ENCODE results near the gene CEP112. TPM values are rescaled to one million over a fixed set of nuclear protein-coding genes. Genes with fewer than 3 reads are reported as not detected.

CEP112 gene
- total RNA-seq, 1 donor from 2014 or later, result 26.3 TPM

DNA sequence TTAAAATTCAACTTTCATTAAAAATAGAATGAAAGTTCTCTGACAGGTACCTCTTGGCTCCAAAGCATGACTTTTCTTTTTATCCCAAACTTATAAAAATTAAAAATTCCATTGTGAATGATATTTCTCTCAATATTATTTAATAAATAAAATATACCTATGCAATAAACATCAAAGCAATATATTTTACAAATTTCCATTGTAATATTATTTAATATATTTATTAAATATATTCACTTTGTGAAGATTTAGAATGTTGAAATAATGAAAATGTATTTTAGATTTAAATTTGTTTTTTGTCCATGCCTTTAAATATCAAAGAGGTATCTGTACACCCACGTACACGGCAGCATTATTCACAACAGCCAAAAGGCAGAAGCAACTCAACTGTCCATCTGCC lies 147.8 kb downstream of the CEP112 start:
- TF ChIP-seq, protein P1, sequence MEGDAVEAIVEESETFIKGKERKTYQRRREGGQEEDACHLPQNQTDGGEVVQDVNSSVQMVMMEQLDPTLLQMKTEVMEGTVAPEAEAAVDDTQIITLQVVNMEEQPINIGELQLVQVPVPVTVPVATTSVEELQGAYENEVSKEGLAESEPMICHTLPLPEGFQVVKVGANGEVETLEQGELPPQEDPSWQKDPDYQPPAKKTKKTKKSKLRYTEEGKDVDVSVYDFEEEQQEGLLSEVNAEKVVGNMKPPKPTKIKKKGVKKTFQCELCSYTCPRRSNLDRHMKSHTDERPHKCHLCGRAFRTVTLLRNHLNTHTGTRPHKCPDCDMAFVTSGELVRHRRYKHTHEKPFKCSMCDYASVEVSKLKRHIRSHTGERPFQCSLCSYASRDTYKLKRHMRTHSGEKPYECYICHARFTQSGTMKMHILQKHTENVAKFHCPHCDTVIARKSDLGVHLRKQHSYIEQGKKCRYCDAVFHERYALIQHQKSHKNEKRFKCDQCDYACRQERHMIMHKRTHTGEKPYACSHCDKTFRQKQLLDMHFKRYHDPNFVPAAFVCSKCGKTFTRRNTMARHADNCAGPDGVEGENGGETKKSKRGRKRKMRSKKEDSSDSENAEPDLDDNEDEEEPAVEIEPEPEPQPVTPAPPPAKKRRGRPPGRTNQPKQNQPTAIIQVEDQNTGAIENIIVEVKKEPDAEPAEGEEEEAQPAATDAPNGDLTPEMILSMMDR (IDR thresholded peaks at IDR 0.05; ENCODE audit: unreplicated experiment), result no peak
- peaks cover 4% of the 10 kb centered on the region for H3K36me3 Mint-ChIP-seq (ENCODE audit: low read depth, unreplicated experiment)
- H3K27me3 Mint-ChIP-seq (ENCODE audit: unreplicated experiment), result peaks cover 1% of the 10 kb centered on the region
- DNase-seq (ENCODE audit: low spot score), result no peak
- H3K9me3 Mint-ChIP-seq (ENCODE audit: unreplicated experiment), result no peaks in the 10 kb centered on the region
- no peaks in the 10 kb centered on the region for H3K4me1 Mint-ChIP-seq (ENCODE audit: unreplicated experiment)
- no peak overlapping the region for H3K4me3 Mint-ChIP-seq (ENCODE audit: unreplicated experiment)
- H3K27ac Mint-ChIP-seq (ENCODE audit: unreplicated experiment), result no peak overlapping the region

DNA sequence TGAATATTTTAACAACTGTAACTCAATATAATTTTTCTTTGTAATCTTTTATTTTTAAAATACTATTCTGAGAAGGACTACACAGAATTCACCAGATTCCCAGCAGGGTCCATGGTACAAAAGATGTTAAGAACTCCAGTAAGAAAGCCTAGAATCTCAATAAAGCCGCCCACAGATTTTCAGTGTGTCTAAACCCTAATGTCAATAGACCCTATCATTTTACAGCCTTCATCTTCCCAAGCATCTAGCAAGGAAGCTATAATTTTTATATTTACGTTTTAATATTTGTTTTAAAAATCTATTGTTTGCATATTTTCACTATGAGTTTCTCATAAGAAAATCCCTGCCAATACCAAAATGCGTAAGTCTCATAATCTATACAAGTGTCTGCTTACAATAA lies 148.5 kb downstream of the CEP112 start:
- TF ChIP-seq, protein P1 (IDR thresholded peaks at IDR 0.05; ENCODE audit: unreplicated experiment), result no peak
- H3K9me3 Mint-ChIP-seq (ENCODE audit: unreplicated experiment), result no peaks in the 10 kb centered on the region
- no peak for DNase-seq (ENCODE audit: low spot score)
- H3K4me1 Mint-ChIP-seq (ENCODE audit: unreplicated experiment), result no peaks in the 10 kb centered on the region
- H3K27ac Mint-ChIP-seq (ENCODE audit: unreplicated experiment), result no peak overlapping the region
- H3K36me3 Mint-ChIP-seq (ENCODE audit: low read depth, unreplicated experiment), result peaks cover 4% of the 10 kb centered on the region
- no peak overlapping the region for H3K4me3 Mint-ChIP-seq (ENCODE audit: unreplicated experiment)
- peaks cover 1% of the 10 kb centered on the region for H3K27me3 Mint-ChIP-seq (ENCODE audit: unreplicated experiment)

DNA sequence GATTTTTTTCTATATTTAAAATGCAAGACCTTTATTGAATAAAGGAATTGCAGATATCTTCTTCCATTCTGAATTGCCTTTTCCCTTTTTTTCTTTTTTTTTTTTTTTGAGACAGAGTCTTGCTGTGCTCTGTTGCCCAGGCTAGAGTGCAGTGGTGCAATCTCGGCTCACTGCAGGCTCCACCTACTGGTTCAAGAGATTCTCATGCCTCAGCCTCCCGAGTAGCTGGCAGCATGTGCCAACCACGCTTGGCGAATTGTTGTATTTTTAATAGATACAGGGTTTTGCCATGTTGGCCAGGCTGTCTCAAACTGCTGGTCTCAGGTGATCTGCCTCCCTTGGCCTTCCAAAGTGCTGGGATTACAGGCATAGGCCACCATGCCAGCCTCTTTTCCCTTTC lies 151.5 kb downstream of the CEP112 start:
- TF ChIP-seq, protein P1 (IDR thresholded peaks at IDR 0.05; ENCODE audit: unreplicated experiment), result no peak
- Mint-ChIP-seq H3K27ac (ENCODE audit: unreplicated experiment) (no peak overlapping the region), H3K4me1 (ENCODE audit: unreplicated experiment) (no peaks in the 10 kb centered on the region), H3K9me3 (ENCODE audit: unreplicated experiment) (no peaks in the 10 kb centered on the region), H3K36me3 (ENCODE audit: low read depth, unreplicated experiment) (no peaks in the 10 kb centered on the region), H3K27me3 (ENCODE audit: unreplicated experiment) (peaks cover 1% of the 10 kb centered on the region), H3K4me3 (ENCODE audit: unreplicated experiment) (no peak overlapping the region)
- DNase-seq (ENCODE audit: low spot score), result no peak

DNA sequence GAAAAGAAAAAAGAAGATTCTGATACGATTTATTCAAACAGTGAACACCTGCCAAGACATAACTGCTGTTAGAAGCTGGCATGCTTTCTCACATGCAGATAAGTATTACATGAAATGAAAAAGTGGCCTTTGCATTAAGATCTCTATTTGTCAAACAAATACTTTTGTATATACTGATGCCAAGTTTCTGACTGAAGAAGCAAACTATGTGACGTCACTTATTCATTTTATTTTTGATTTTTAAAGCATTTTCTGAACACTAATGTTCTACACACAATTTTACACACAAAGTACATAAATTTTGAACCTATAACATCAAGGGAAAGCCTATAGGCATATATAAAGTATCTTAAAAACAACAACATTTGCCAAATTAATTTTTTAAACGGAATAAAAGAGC lies 153.8 kb downstream of the CEP112 start:
- Mint-ChIP-seq H3K4me1 (ENCODE audit: unreplicated experiment) (no peaks in the 10 kb centered on the region), H3K9me3 (ENCODE audit: unreplicated experiment) (no peaks in the 10 kb centered on the region), H3K36me3 (ENCODE audit: low read depth, unreplicated experiment) (no peaks in the 10 kb centered on the region), H3K27me3 (ENCODE audit: unreplicated experiment) (no peaks in the 10 kb centered on the region), H3K27ac (ENCODE audit: unreplicated experiment) (no peak overlapping the region), H3K4me3 (ENCODE audit: unreplicated experiment) (no peak overlapping the region)
- DNase-seq (ENCODE audit: low spot score), result no peak
- TF ChIP-seq, protein P1 (IDR thresholded peaks at IDR 0.05; ENCODE audit: unreplicated experiment), result no peak

DNA sequence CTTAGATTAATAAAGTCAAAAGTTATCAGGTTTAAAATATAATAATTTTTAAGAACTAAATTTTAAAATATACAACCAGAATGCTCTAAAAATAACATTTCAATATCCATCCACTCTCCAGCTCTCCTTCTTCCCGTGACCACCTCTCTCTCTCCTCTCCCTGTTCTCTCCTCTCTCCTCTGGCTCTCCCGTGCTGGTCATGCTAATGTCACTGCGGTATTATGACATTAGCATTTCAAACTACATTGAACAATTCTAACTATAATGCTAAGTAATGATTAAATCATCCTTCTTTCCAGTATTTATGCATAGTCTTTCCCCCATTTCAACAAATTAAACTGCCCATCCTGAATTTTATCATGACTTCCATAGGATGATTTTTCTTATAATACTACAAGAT lies 154.7 kb downstream of the CEP112 start:
- H3K27me3 Mint-ChIP-seq (ENCODE audit: unreplicated experiment), result no peaks in the 10 kb centered on the region
- TF ChIP-seq, protein P1 (IDR thresholded peaks at IDR 0.05; ENCODE audit: unreplicated experiment), result no peak
- no peak overlapping the region for H3K27ac Mint-ChIP-seq (ENCODE audit: unreplicated experiment)
- no peaks in the 10 kb centered on the region for H3K9me3 Mint-ChIP-seq (ENCODE audit: unreplicated experiment)
- no peaks in the 10 kb centered on the region for H3K36me3 Mint-ChIP-seq (ENCODE audit: low read depth, unreplicated experiment)
- no peak for DNase-seq (ENCODE audit: low spot score)
- no peaks in the 10 kb centered on the region for H3K4me1 Mint-ChIP-seq (ENCODE audit: unreplicated experiment)
- no peak overlapping the region for H3K4me3 Mint-ChIP-seq (ENCODE audit: unreplicated experiment)
